WTC11 (cell line): ENCODE measurements around the gene LMLN. TPM values are rescaled to one million over a fixed set of nuclear protein-coding genes. Genes with fewer than 3 reads are reported as not detected.

Experiments used
- ATAC-seq: fragments of 200-7000 bp; cut with Tn5 transposase; 2 replicates; pipeline ENCODE4 v1.10.0; 2021; ENCODE audit warnings: mild to moderate bottlenecking, moderate library complexity
- CTCF ChIA-PET: fragments of 300-600 bp; sonication (Branson Sonifier 250); formaldehyde crosslinking; loops from one replicate; lab custom pipeline; 2021; ENCODE audit warnings: antibody characterized with exemption; lab: Charles Lee
- POLR2A ChIA-PET: fragments of 350-600 bp; sonication (Branson Sonifier 250); formaldehyde crosslinking; loops from one replicate; lab custom pipeline; 2021; ENCODE audit warnings: antibody characterized with exemption; lab: Charles Lee
- DNase-seq: peaks from one replicate; pipeline ENCODE4 v3.0.0; 2021; ENCODE audit warnings: low spot score
- H3K27ac Mint-ChIP-seq: 2 replicates; pipeline ENCODE4 v1.8.0; 2021; ENCODE audit warnings: mixed read lengths
- H3K27me3 Mint-ChIP-seq: 2 replicates; pipeline ENCODE4 v1.8.0; 2021; ENCODE audit warnings: low read depth, mild to moderate bottlenecking, moderate library complexity, mixed read lengths
- H3K36me3 Mint-ChIP-seq: 2 replicates; pipeline ENCODE4 v1.8.0; 2021; ENCODE audit warnings: mixed read lengths
- H3K4me1 Mint-ChIP-seq: 2 replicates; pipeline ENCODE4 v1.8.0; 2022; ENCODE audit warnings: mixed read lengths
- H3K4me3 Mint-ChIP-seq: 2 replicates; pipeline ENCODE4 v1.8.0; 2021; ENCODE audit warnings: mild to moderate bottlenecking, moderate library complexity, mixed read lengths
- H3K9me3 Mint-ChIP-seq: 2 replicates; pipeline ENCODE4 v1.8.0; 2021; ENCODE audit warnings: mixed read lengths
- ATF1 ChIP-seq: sonication (generic); formaldehyde crosslinking; IDR thresholded peaks from 2 replicates; pipeline ENCODE4 v1.8.1; 2023; ENCODE audit warnings: mild to moderate bottlenecking, moderate library complexity, missing genetic modification reagents
- CREB1 ChIP-seq: sonication (generic); formaldehyde crosslinking; IDR thresholded peaks from 2 replicates; pipeline ENCODE4 v1.8.0; 2023; ENCODE audit warnings: mild to moderate bottlenecking, missing genetic modification reagents
- E2F1 ChIP-seq: sonication (generic); formaldehyde crosslinking; IDR thresholded peaks from 2 replicates; pipeline ENCODE4 v1.8.0; 2022; ENCODE audit warnings: mild to moderate bottlenecking, missing genetic modification reagents
- E2F5 ChIP-seq: sonication (generic); formaldehyde crosslinking; IDR thresholded peaks from 2 replicates; pipeline ENCODE4 v1.8.1; 2022; ENCODE audit warnings: mild to moderate bottlenecking, moderate library complexity, missing genetic modification reagents
- EMX1 ChIP-seq: fragments of 250-450 bp; sonication (Bioruptor Pico); IDR thresholded peaks from 2 replicates; pipeline ENCODE4 v1.8.0; 2021; ENCODE audit warnings: mild to moderate bottlenecking
- FOXP4 ChIP-seq: sonication (generic); formaldehyde crosslinking; IDR thresholded peaks from 2 replicates; pipeline ENCODE4 v1.8.0; 2022; ENCODE audit warnings: mild to moderate bottlenecking, missing genetic modification reagents
- GABPB1 ChIP-seq: sonication (generic); formaldehyde crosslinking; IDR thresholded peaks from 2 replicates; pipeline ENCODE4 v1.8.1; 2023; ENCODE audit warnings: mild to moderate bottlenecking, missing genetic modification reagents
- IRF2 ChIP-seq: sonication (generic); formaldehyde crosslinking; IDR thresholded peaks from 2 replicates; pipeline ENCODE4 v1.8.0; 2022; ENCODE audit warnings: low read depth, missing genetic modification reagents, borderline replicate concordance
- MXD4 ChIP-seq: fragments of 250-450 bp; sonication (Bioruptor Pico); IDR thresholded peaks from 2 replicates; pipeline ENCODE4 v1.8.0; 2021; ENCODE audit warnings: mild to moderate bottlenecking, moderate library complexity, borderline replicate concordance
- NR1H2 ChIP-seq: sonication (generic); formaldehyde crosslinking; IDR thresholded peaks from 2 replicates; pipeline ENCODE4 v1.9.0; 2021; ENCODE audit warnings: mild to moderate bottlenecking, moderate library complexity, missing genetic modification reagents
- NR3C1 ChIP-seq: sonication (generic); formaldehyde crosslinking; conservative IDR thresholded peaks from 2 replicates; pipeline ENCODE4 v1.8.1; 2023; ENCODE audit warnings: low read depth, mild to moderate bottlenecking, missing genetic modification reagents
- PRRX2 ChIP-seq: fragments of 250-450 bp; sonication (Bioruptor Pico); IDR thresholded peaks from 2 replicates; pipeline ENCODE4 v1.8.0; 2021; ENCODE audit warnings: mild to moderate bottlenecking
- SMAD3 ChIP-seq: sonication (generic); formaldehyde crosslinking; IDR thresholded peaks from 2 replicates; pipeline ENCODE4 v1.8.0; 2022; ENCODE audit warnings: missing genetic modification reagents, mild to moderate bottlenecking, borderline replicate concordance
- TEAD1 ChIP-seq: sonication (generic); formaldehyde crosslinking; IDR thresholded peaks from 2 replicates; pipeline ENCODE4 v1.8.0; 2022; ENCODE audit warnings: mild to moderate bottlenecking, missing genetic modification reagents
- TP53 ChIP-seq: sonication (generic); formaldehyde crosslinking; IDR thresholded peaks from 2 replicates; pipeline ENCODE4 v1.8.1; 2023; ENCODE audit warnings: mild to moderate bottlenecking, missing genetic modification reagents
- USF1 ChIP-seq: sonication (generic); formaldehyde crosslinking; IDR thresholded peaks from 2 replicates; pipeline ENCODE4 v1.8.0; 2022; ENCODE audit warnings: mild to moderate bottlenecking, missing genetic modification reagents
- USF2 ChIP-seq: sonication (generic); formaldehyde crosslinking; IDR thresholded peaks from 2 replicates; pipeline ENCODE4 v1.8.1; 2023; ENCODE audit warnings: mild to moderate bottlenecking, missing genetic modification reagents, moderate library complexity
- ZNF138 ChIP-seq: sonication (generic); formaldehyde crosslinking; conservative IDR thresholded peaks from 2 replicates; pipeline ENCODE4 v1.8.1; 2022; ENCODE audit warnings: mild to moderate bottlenecking, moderate library complexity, missing genetic modification reagents
- ZNF219 ChIP-seq: sonication (generic); formaldehyde crosslinking; IDR thresholded peaks from 2 replicates; pipeline ENCODE4 v1.8.0; 2023; ENCODE audit warnings: missing genetic modification reagents, mild to moderate bottlenecking, borderline replicate concordance
- ZNF416 ChIP-seq: fragments of 250-450 bp; sonication (Bioruptor Pico); IDR thresholded peaks from 2 replicates; pipeline ENCODE4 v1.9.0; 2021; ENCODE audit warnings: mild to moderate bottlenecking, inconsistent platforms
- ZNF512 ChIP-seq: sonication (generic); formaldehyde crosslinking; IDR thresholded peaks from 2 replicates; pipeline ENCODE4 v1.8.1; 2022; ENCODE audit warnings: missing genetic modification reagents, borderline replicate concordance
- ZNF671 ChIP-seq: fragments of 250-450 bp; sonication (Bioruptor Pico); IDR thresholded peaks from 2 replicates; pipeline ENCODE4 v1.8.0; 2021; ENCODE audit warnings: mild to moderate bottlenecking
- ZSCAN18 ChIP-seq: fragments of 250-450 bp; sonication (Bioruptor Pico); IDR thresholded peaks from 2 replicates; pipeline ENCODE4 v2.1.2; 2022; ENCODE audit warnings: mild to moderate bottlenecking, moderate library complexity
- total RNA-seq: library from RNA; stranded (reverse); gene quantifications from 3 replicates; pipeline ENCODE4 v1.2.3, GENCODE V29; 2021

Gene LMLN
- total RNA-seq, 1 experiment from 2014 or later = 5.2 TPM

GRCh38 chr3:197989651-197990050, 29.6 kb downstream of the LMLN start:
- H3K27ac Mint-ChIP-seq = no peak overlapping the region
- TF ChIP-seq ZNF671 (no peak), ZNF416 (CRISPR knock-in tag) (no peak), SMAD3 (CRISPR knock-in tag) (no peak), CREB1 (no peak), EMX1 (CRISPR knock-in tag) (no peak), ZSCAN18 (CRISPR knock-in tag) (no peak), USF2 (no peak)
- ChIA-PET CTCF (no interaction called here), POLR2A (no interaction called here)
- no peaks in the 10 kb centered on the region for H3K36me3 Mint-ChIP-seq
- H3K4me3 Mint-ChIP-seq = no peak overlapping the region
- DNase-seq (no peak), ATAC-seq (no peak)
- H3K4me1 Mint-ChIP-seq = peaks cover 8% of the 10 kb centered on the region
- H3K27me3 Mint-ChIP-seq = no peaks in the 10 kb centered on the region
- H3K9me3 Mint-ChIP-seq = no peaks in the 10 kb centered on the region

- Mint-ChIP-seq H3K27ac (no peak overlapping the region), H3K4me1 (peaks cover 8% of the 10 kb centered on the region), H3K9me3 (no peaks in the 10 kb centered on the region), H3K4me3 (no peak overlapping the region), H3K36me3 (no peaks in the 10 kb centered on the region), H3K27me3 (no peaks in the 10 kb centered on the region)
- DNase-seq = no peak
- POLR2A ChIA-PET = no interaction called here
- no peak for ATAC-seq
- no peak for TF ChIP-seq NR3C1 (CRISPR knock-in tag)
- TF ChIP-seq GABPB1 = no peak
- TF ChIP-seq ATF1 = no peak
- TF ChIP-seq IRF2 = no peak
- CTCF ChIA-PET = no interaction called here
Observed at GRCh38 chr3:197994736-197995135, 34.7 kb downstream of the LMLN start.

GRCh38 chr3:197996855-197997254, 36.8 kb downstream of the LMLN start:
- no peaks in the 10 kb centered on the region for H3K27me3 Mint-ChIP-seq
- CTCF ChIA-PET = no interaction called here
- TF ChIP-seq ZNF512 (CRISPR knock-in tag) = 0 out of 2 replicates have a peak, but pooled peaks have one; percentile 56
- TF ChIP-seq PRRX2 (CRISPR knock-in tag) = no peak
- TF ChIP-seq, all 79 proteins: peak for 1
- no peak for ATAC-seq
- H3K9me3 Mint-ChIP-seq = no peaks in the 10 kb centered on the region
- no peaks in the 10 kb centered on the region for H3K36me3 Mint-ChIP-seq
- H3K4me3 Mint-ChIP-seq = no peak overlapping the region
- H3K27ac Mint-ChIP-seq = no peak overlapping the region
- POLR2A ChIA-PET = no interaction called here
- peaks cover 8% of the 10 kb centered on the region for H3K4me1 Mint-ChIP-seq
- DNase-seq = no peak

- Mint-ChIP-seq H3K27me3 (no peaks in the 10 kb centered on the region), H3K4me3 (no peak overlapping the region), H3K27ac (no peak overlapping the region), H3K4me1 (peaks cover 8% of the 10 kb centered on the region), H3K36me3 (no peaks in the 10 kb centered on the region), H3K9me3 (no peaks in the 10 kb centered on the region)
- DNase-seq = no peak
- ChIA-PET POLR2A (no interaction called here), CTCF (no interaction called here)
- no peak for ATAC-seq
- TF ChIP-seq USF1 (CRISPR knock-in tag) = no peak
- no peak for TF ChIP-seq FOXP4
- no peak for TF ChIP-seq MXD4
- TF ChIP-seq E2F1 (CRISPR knock-in tag) = no peak
- TF ChIP-seq TEAD1 (CRISPR knock-in tag) = no peak
- no peak for TF ChIP-seq ZNF219 (CRISPR knock-in tag)
- TF ChIP-seq GABPB1 = no peak
- TF ChIP-seq ZNF671 = no peak
- TF ChIP-seq E2F5 = no peak
- no peak for TF ChIP-seq ZNF138
- no peak for TF ChIP-seq NR1H2 (CRISPR knock-in tag)
- TF ChIP-seq ATF1 = no peak
- TF ChIP-seq TP53 (CRISPR knock-in tag) = no peak
Observed at GRCh38 chr3:197997936-197998335, 37.9 kb downstream of the LMLN start.
